H1 (cell line): ENCODE data around the gene SPIRE2.

Experiments
- BACH1 ChIP-seq: IDR thresholded peaks from 2 replicates; pipeline ENCODE4 v1.6.1; 2012; ENCODE audit warnings: low read length, improper control_type of control experiment
- BRCA1 ChIP-seq: IDR thresholded peaks from 2 replicates; pipeline ENCODE4 v1.6.1; 2012; ENCODE audit warnings: low read depth, low read length, improper control_type of control experiment
- EZH2 ChIP-seq: fragments of 200-600 bp; sonication (generic); IDR thresholded peaks from 2 replicates; pipeline ENCODE4 v1.7.1; 2012; ENCODE audit warnings: low read depth, mild to moderate bottlenecking, moderate library complexity, low read length, inconsistent platforms; ENCODE audit not compliant: severe bottlenecking
- JUND ChIP-seq: IDR thresholded peaks from 2 replicates; pipeline ENCODE4 v1.6.1; 2011; ENCODE audit warnings: mild to moderate bottlenecking, improper control_type of control experiment, low read length
- MAFK ChIP-seq: IDR thresholded peaks from 2 replicates; pipeline ENCODE4 v1.6.1; 2012; ENCODE audit warnings: low read depth, mild to moderate bottlenecking, improper control_type of control experiment, low read length
- POLR2A ChIP-seq, 2 experiments: IDR thresholded peaks; 1 replicate in 1 of 2; 2 replicates in 1 of 2; pipeline ENCODE4 v1.6.1; 2011; ENCODE audit warnings: low read depth in 2 of 2, low read length in 2 of 2, mild to moderate bottlenecking in 2 of 2; ENCODE audit errors: control extremely low read depth in 1 of 2
- SIN3A ChIP-seq, 2 experiments: IDR thresholded peaks in 1 of 2; conservative IDR thresholded peaks in 1 of 2; 2 replicates each; pipeline ENCODE4 v1.6.1; 2011 to 2012; ENCODE audit warnings: low read length in 2 of 2, improper control_type of control experiment in 1 of 2, low read depth in 1 of 2, mild to moderate bottlenecking in 1 of 2
- SP1 ChIP-seq: IDR thresholded peaks from 2 replicates; pipeline ENCODE4 v1.6.1; 2011; ENCODE audit warnings: low read depth, low read length
- YY1 ChIP-seq: IDR thresholded peaks from 2 replicates; pipeline ENCODE4 v1.6.1; 2011; ENCODE audit warnings: low read depth, mild to moderate bottlenecking, low read length
- TF ChIP-seq, protein P1 (sequence below), 3 experiments: IDR thresholded peaks; 1 replicate in 2 of 3; 2 replicates in 1 of 3; pipeline versions ENCODE4 v1.5.1 to v1.6.1; 2011; ENCODE audit warnings: low read length in 3 of 3, mild to moderate bottlenecking in 3 of 3, inconsistent platforms in 2 of 3, low read depth in 1 of 3, moderate library complexity in 1 of 3; ENCODE audit not compliant: insufficient read depth in 1 of 3; ENCODE audit errors: control extremely low read depth in 1 of 3

DNA sequence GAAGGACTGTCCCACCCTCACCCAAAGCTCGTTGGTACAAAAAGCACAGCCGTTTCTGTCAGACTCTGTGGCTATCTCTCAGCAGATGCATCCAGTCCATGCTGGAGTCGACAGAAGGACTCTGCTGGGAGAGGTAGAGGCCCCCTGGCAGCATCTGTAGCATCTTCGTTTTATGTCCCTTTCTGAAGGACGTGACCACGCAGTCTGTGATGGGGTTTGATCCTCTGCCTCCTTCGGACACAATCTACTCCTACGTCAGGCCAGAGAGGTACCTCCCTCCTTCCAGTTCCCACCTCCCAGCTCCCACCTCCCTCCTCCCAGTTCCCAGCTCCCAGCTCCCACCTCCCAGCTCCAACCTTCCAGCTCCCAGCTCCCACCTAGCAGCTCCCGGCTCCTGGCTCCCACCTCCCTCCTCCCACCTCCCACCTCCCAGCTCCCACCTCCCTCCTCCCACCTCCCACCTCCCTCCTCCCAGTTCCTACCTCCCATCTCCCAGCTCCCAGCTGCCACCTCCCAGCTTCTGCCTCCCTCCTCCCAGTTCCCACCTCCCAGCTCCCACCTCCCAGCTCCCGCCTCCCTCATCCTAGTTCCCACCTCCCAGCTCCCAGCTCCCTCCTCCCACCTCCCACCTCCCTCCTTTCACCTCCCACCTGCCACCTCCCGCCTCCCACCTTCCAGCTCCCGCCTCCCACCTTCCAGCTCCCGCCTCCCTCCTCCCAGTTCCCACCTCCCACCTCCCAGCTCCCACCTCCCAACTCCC, 79.0 kb downstream of the SPIRE2 start:
- TF ChIP-seq SIN3A (conservative IDR thresholded peaks at IDR 0.05 in 1 of 2, IDR thresholded peaks at IDR 0.05 in 1 of 2; ENCODE audit: low read depth in 1 of 2, low read length in 2 of 2) (no peak), EZH2 (no peak), SP1 (no peak), BACH1 (no peak), POLR2A (IDR thresholded peaks at IDR 0.05; ENCODE audit: control extremely low read depth in 1 of 2, low read depth in 2 of 2, low read length in 2 of 2) (no peak), JUND (no peak), YY1 (no peak), MAFK (no peak), BRCA1 (no peak)
- TF ChIP-seq, protein P1, sequence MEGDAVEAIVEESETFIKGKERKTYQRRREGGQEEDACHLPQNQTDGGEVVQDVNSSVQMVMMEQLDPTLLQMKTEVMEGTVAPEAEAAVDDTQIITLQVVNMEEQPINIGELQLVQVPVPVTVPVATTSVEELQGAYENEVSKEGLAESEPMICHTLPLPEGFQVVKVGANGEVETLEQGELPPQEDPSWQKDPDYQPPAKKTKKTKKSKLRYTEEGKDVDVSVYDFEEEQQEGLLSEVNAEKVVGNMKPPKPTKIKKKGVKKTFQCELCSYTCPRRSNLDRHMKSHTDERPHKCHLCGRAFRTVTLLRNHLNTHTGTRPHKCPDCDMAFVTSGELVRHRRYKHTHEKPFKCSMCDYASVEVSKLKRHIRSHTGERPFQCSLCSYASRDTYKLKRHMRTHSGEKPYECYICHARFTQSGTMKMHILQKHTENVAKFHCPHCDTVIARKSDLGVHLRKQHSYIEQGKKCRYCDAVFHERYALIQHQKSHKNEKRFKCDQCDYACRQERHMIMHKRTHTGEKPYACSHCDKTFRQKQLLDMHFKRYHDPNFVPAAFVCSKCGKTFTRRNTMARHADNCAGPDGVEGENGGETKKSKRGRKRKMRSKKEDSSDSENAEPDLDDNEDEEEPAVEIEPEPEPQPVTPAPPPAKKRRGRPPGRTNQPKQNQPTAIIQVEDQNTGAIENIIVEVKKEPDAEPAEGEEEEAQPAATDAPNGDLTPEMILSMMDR (IDR thresholded peaks at IDR 0.05; ENCODE audit: control extremely low read depth in 1 of 3, insufficient read depth in 1 of 3, low read depth in 1 of 3, low read length in 3 of 3): no peak
